Glutamatergic neuron (in vitro differentiated cells): Measurements from ENCODE around the gene NSUN7. TPM values are rescaled to one million over a fixed set of nuclear protein-coding genes. Genes with fewer than 3 reads are reported as not detected.

ENCODE experiments used
- DNase-seq: peaks from one replicate; pipeline ENCODE4 v3.0.0; 2022
- H3K27ac Mint-ChIP-seq: one replicate; pipeline ENCODE4 v1.8.0; 2020; ENCODE audit warnings: mild to moderate bottlenecking, mixed read lengths, inconsistent platforms; ENCODE audit not compliant: unreplicated experiment
- H3K27me3 Mint-ChIP-seq: one replicate; pipeline ENCODE4 v1.8.0; 2020; ENCODE audit warnings: mild to moderate bottlenecking, moderate library complexity, mixed read lengths, inconsistent platforms; ENCODE audit not compliant: unreplicated experiment
- H3K36me3 Mint-ChIP-seq: one replicate; pipeline ENCODE4 v1.8.0; 2020; ENCODE audit warnings: mild to moderate bottlenecking, mixed read lengths, inconsistent platforms; ENCODE audit not compliant: unreplicated experiment
- H3K4me1 Mint-ChIP-seq: one replicate; pipeline ENCODE4 v1.8.0; 2020; ENCODE audit warnings: mild to moderate bottlenecking, low read depth, mixed read lengths, inconsistent platforms; ENCODE audit not compliant: unreplicated experiment
- H3K4me3 Mint-ChIP-seq: one replicate; pipeline ENCODE4 v1.8.0; 2020; ENCODE audit warnings: mild to moderate bottlenecking, mixed read lengths, inconsistent platforms; ENCODE audit not compliant: unreplicated experiment
- H3K9me3 Mint-ChIP-seq: one replicate; pipeline ENCODE4 v1.8.0; 2020; ENCODE audit warnings: mild to moderate bottlenecking, moderate library complexity, mixed read lengths, inconsistent platforms; ENCODE audit not compliant: unreplicated experiment
- total RNA-seq: library from RNA; stranded (reverse); fragmentation: NEBNext Ultra II Directional; extraction: Animal tissue kit (Norgen Biotek cat#: 25700); gene quantifications from one replicate; pipeline ENCODE4 v1.2.1, GENCODE V29; 2021; ENCODE audit not compliant: unreplicated experiment
- TF ChIP-seq, protein P1 (sequence below): fragments of 200-600 bp; sonication (generic); IDR thresholded peaks from one replicate; pipeline ENCODE4 v1.5.0; 2021; ENCODE audit not compliant: partially characterized antibody, unreplicated experiment

Gene NSUN7
- total RNA-seq, 1 donor from 2014 or later: 0.25 TPM

DNA sequence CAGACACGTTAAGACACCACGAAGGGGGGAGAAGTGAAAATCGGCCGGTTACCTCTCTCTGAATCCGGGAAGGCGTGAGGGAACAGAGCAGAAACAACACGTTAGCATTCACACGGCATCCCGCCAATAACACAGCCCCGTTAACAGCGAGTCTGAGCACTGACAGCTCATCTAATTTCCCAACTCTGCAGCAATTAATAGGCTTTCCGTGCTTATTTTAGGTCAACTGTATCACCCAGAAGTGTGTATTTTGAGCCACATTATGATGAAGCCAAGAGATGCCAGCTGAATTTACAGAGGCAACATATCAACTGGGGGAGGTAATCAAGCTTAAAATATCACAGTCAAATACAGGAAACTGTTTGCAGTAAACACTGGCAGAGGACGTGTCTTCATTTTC is 92.6 kb downstream of the NSUN7 start:
- Mint-ChIP-seq H3K4me1 (peaks cover 4% of the 10 kb centered on the region), H3K27ac (peak overlapping the region; percentile 29), H3K36me3 (no peaks in the 10 kb centered on the region), H3K4me3 (no peak overlapping the region), H3K27me3 (peaks cover 2% of the 10 kb centered on the region), H3K9me3 (no peaks in the 10 kb centered on the region)
- no peak for DNase-seq
- TF ChIP-seq, protein P1, sequence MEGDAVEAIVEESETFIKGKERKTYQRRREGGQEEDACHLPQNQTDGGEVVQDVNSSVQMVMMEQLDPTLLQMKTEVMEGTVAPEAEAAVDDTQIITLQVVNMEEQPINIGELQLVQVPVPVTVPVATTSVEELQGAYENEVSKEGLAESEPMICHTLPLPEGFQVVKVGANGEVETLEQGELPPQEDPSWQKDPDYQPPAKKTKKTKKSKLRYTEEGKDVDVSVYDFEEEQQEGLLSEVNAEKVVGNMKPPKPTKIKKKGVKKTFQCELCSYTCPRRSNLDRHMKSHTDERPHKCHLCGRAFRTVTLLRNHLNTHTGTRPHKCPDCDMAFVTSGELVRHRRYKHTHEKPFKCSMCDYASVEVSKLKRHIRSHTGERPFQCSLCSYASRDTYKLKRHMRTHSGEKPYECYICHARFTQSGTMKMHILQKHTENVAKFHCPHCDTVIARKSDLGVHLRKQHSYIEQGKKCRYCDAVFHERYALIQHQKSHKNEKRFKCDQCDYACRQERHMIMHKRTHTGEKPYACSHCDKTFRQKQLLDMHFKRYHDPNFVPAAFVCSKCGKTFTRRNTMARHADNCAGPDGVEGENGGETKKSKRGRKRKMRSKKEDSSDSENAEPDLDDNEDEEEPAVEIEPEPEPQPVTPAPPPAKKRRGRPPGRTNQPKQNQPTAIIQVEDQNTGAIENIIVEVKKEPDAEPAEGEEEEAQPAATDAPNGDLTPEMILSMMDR: no peak

DNA sequence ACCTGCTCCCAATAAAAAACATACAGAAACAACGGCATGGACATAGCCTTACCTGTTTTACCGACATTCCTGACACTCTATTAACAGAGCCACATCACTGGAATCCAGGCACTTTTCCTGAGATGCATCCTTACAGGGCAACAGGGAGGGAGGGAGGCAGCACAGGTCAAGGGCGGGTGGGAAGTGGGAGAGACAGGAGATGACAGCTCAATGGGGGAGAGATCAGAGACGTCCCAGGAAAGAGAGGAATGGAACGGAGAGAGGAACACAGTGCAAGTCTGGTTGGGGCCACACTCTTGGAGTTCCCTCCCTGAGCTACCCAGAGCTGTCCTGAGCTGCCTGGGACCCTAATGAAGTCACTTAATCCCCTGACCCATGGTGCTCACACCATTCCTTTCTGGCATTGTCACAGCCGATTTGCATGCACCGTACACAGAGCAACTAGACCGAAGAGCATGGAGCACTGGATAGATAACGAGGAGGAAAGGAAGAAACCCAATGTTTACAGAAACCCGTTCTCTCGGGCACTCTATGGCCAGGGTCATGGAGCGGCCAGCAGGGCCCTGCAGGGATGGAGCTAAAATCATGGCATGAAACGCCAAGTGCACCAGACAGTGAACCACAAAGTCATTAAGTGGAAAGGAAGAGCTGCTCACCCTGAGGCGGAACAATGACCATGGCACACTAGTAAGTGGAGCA is 93.1 kb downstream of the NSUN7 start:
- peaks cover 2% of the 10 kb centered on the region for H3K27me3 Mint-ChIP-seq
- no peaks in the 10 kb centered on the region for H3K36me3 Mint-ChIP-seq
- H3K27ac Mint-ChIP-seq: no peak overlapping the region
- DNase-seq: no peak
- no peaks in the 10 kb centered on the region for H3K9me3 Mint-ChIP-seq
- no peaks in the 10 kb centered on the region for H3K4me1 Mint-ChIP-seq
- H3K4me3 Mint-ChIP-seq: no peak overlapping the region
- TF ChIP-seq, protein P1: no peak

DNA sequence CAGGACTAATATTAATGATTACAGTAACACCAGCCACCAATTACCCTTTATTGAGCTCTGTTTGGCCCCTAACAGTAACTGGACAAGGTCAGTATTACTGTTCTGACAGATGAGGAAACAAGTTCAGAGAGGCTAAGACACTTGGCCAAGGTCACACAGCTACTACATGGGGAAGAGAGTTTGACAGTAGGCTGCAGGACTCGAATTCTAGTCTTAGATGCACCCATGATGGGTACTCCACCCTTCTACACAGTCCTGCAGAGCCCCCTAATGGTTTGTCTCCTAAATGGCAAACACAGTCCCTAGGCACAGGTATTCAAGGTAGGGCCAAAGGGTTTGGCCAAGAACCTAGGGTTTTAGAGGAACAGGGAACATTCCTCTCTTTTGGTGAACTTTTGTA is 93.9 kb downstream of the NSUN7 start:
- peaks cover 4% of the 10 kb centered on the region for H3K4me1 Mint-ChIP-seq

DNA sequence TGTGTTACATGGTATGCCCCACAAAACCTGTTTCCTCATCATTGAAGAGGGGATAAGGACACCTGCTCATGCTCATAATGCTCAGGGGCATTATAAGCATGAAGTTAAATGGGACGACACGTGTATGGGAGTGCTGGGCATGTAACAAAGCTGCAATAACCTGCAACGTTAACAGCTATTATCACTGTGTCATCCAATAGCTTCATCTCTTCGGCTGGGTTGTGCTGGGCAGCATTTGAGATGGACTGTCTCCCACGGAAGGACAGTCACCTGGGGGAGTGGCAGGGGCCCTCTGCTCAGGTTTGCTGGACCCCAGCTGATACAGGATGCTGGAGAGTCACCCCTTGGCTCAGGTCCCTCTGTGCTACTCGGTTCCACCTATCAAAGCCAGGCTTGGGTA is 94.5 kb downstream of the NSUN7 start:
- Mint-ChIP-seq H3K9me3 (no peaks in the 10 kb centered on the region), H3K4me1 (peaks cover 8% of the 10 kb centered on the region), H3K27ac (no peak overlapping the region), H3K4me3 (no peak overlapping the region), H3K36me3 (no peaks in the 10 kb centered on the region), H3K27me3 (peaks cover 4% of the 10 kb centered on the region)
- TF ChIP-seq, protein P1: no peak
- no peak for DNase-seq

More for the DNA sequence above, 93.9 kb downstream of the NSUN7 start:
- TF ChIP-seq, protein P1: no peak
- DNase-seq: no peak
- Mint-ChIP-seq H3K9me3 (no peaks in the 10 kb centered on the region), H3K27ac (no peak overlapping the region), H3K36me3 (no peaks in the 10 kb centered on the region), H3K4me3 (no peak overlapping the region), H3K27me3 (peaks cover 3% of the 10 kb centered on the region)

DNA sequence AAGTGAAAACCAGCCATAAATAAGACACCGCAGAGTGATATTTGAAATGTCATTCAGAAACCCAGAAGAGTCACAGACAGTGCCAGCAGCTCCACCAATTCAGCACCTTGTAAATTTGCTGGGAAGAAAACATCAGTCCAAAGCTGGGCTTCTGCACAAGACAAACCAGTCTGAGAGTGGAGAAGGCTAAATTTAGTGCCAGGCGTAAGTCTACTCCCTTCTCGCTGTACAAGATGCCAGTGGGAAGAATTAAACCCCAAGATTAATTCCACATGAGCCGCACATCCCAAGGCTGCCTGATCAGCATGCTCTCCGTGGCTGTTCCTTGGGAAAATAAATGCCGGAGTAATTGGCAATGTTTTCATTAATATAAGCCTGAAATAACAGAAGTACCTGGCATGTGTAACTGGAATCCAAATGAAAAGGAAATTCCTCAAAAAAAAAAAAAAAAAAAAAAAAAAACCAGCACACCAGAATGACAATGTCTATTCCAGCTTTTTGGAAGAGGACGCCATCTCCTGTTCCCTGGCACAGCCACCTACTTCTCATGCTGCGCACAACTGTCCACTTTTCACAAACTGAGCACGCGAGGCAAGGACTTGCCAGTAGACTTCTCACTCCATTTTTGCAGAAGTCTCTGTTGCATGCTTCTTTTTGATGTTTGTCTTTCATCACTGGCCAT is 95.5 kb downstream of the NSUN7 start:
- Mint-ChIP-seq H3K9me3 (no peaks in the 10 kb centered on the region), H3K4me3 (no peak overlapping the region), H3K36me3 (no peaks in the 10 kb centered on the region), H3K27ac (no peak overlapping the region), H3K4me1 (peaks cover 8% of the 10 kb centered on the region), H3K27me3 (peaks cover 4% of the 10 kb centered on the region)
- TF ChIP-seq, protein P1: no peak
- DNase-seq: no peak
